ENCODE data around the gene MAST3.

DNA sequence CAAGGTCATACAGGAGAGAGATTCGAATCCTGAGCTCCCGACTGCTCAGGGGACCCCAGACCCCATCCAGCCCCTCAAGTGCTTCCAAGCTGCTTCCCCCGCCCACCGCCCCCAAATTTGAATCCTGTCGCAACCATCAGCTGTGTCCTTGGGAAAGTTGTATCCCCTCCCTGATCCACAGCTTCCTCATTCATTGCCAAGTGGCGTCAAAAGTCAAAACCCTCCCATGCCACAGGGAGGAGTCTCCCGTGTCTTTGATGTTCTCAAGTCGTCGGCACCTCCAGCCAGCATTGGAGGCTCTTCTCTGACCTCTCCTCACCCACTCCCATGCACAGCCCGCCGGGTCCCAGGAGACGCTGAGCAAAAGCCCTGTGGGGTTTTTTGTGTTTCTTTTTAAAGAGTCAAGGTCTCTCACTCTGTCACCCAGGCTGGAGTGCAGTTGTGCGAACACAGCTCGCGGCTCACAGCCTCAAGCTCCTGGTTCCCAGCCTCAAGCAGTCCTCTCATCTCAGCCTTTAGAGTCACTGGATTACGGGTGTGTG lies 73.2 kb downstream of the MAST3 start:
- TF ChIP-seq, protein P1, sequence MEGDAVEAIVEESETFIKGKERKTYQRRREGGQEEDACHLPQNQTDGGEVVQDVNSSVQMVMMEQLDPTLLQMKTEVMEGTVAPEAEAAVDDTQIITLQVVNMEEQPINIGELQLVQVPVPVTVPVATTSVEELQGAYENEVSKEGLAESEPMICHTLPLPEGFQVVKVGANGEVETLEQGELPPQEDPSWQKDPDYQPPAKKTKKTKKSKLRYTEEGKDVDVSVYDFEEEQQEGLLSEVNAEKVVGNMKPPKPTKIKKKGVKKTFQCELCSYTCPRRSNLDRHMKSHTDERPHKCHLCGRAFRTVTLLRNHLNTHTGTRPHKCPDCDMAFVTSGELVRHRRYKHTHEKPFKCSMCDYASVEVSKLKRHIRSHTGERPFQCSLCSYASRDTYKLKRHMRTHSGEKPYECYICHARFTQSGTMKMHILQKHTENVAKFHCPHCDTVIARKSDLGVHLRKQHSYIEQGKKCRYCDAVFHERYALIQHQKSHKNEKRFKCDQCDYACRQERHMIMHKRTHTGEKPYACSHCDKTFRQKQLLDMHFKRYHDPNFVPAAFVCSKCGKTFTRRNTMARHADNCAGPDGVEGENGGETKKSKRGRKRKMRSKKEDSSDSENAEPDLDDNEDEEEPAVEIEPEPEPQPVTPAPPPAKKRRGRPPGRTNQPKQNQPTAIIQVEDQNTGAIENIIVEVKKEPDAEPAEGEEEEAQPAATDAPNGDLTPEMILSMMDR (IDR thresholded peaks at IDR 0.05) = no peak
- TF ChIP-seq EZH2 (IDR thresholded peaks at IDR 0.05; ENCODE audit: borderline replicate concordance, insufficient read depth, low read depth, low read length, poor library complexity, severe bottlenecking) = no peak
